GM23248 (cell line): ENCODE results near the gene SLC37A1. TPM values are rescaled to one million over a fixed set of nuclear protein-coding genes. Genes with fewer than 3 reads are reported as not detected.

Experiments used
- DNase-seq: peaks from one replicate; pipeline ENCODE4 v3.0.0-alpha.2; 2015
- H2AFZ ChIP-seq: fragments of 200-600 bp; sonication (generic); 2 replicates; pipeline ENCODE4 v1.6.1; 2016; ENCODE audit warnings: antibody characterized with exemption
- H3F3A ChIP-seq: fragments of 200-600 bp; sonication (generic); 2 replicates; pipeline ENCODE4 v1.6.1; 2016; ENCODE audit warnings: mild to moderate bottlenecking, antibody characterized with exemption, mixed run types; ENCODE audit not compliant: insufficient read depth
- H3K27ac ChIP-seq: fragments of 200-600 bp; sonication (generic); 2 replicates; pipeline ENCODE4 v1.5.1; 2016; ENCODE audit warnings: mild to moderate bottlenecking
- H3K27me3 ChIP-seq: fragments of 200-600 bp; sonication (generic); replicated peaks from 2 replicates; pipeline ENCODE4 v1.6.1; 2016; ENCODE audit warnings: mild to moderate bottlenecking; ENCODE audit not compliant: insufficient read depth
- H3K36me3 ChIP-seq: fragments of 200-600 bp; sonication (generic); 2 replicates; pipeline ENCODE4 v1.6.1; 2016; ENCODE audit warnings: low read depth, mild to moderate bottlenecking
- H3K4me1 ChIP-seq: fragments of 200-600 bp; sonication (generic); 2 replicates; pipeline ENCODE4 v1.6.1; 2016; ENCODE audit warnings: mild to moderate bottlenecking; ENCODE audit not compliant: insufficient read depth
- H3K4me2 ChIP-seq: fragments of 200-600 bp; sonication (generic); one replicate; pipeline ENCODE4 v1.6.1; 2016; ENCODE audit warnings: mild to moderate bottlenecking; ENCODE audit not compliant: unreplicated experiment
- H3K4me3 ChIP-seq: fragments of 200-600 bp; sonication (generic); 2 replicates; pipeline ENCODE4 v1.5.1; 2016; ENCODE audit warnings: mild to moderate bottlenecking
- H3K79me2 ChIP-seq: fragments of 200-600 bp; sonication (generic); 2 replicates; pipeline ENCODE4 v1.6.1; 2016; ENCODE audit warnings: mild to moderate bottlenecking; ENCODE audit not compliant: insufficient read depth
- H3K9ac ChIP-seq: fragments of 200-600 bp; sonication (generic); 2 replicates; pipeline ENCODE4 v1.6.1; 2016; ENCODE audit warnings: mild to moderate bottlenecking
- H3K9me2 ChIP-seq: fragments of 200-600 bp; sonication (generic); 2 replicates; pipeline ENCODE4 v1.6.1; 2016; ENCODE audit warnings: mixed run types, mild to moderate bottlenecking, moderate library complexity; ENCODE audit not compliant: insufficient read depth
- H3K9me3 ChIP-seq: fragments of 200-600 bp; sonication (generic); one replicate; pipeline ENCODE4 v1.6.1; 2017; ENCODE audit warnings: low read depth
- H4K20me1 ChIP-seq: fragments of 200-600 bp; sonication (generic); 2 replicates; pipeline ENCODE4 v1.6.0; 2016; ENCODE audit not compliant: insufficient read depth
- EZH2 ChIP-seq: fragments of 200-600 bp; sonication (generic); IDR thresholded peaks from 2 replicates; pipeline ENCODE4 v1.6.1; 2018; ENCODE audit warnings: antibody characterized with exemption, mild to moderate bottlenecking; ENCODE audit not compliant: insufficient read depth, poor library complexity, severe bottlenecking
- EZH2phosphoT487 ChIP-seq: fragments of 200-600 bp; sonication (generic); IDR thresholded peaks from 2 replicates; pipeline ENCODE4 v1.6.1; 2018; ENCODE audit warnings: antibody characterized with exemption, moderate library complexity, mild to moderate bottlenecking, low read depth; ENCODE audit not compliant: insufficient read depth
- WGBS, 2 experiments: methylation state at CpG; one replicate each; pipeline ENCODE4 v1.1.6; 2015 to 2017; ENCODE audit warnings: low lambda C conversion rate in 2 of 2, low coverage in 1 of 2; ENCODE audit errors: missing lambda C conversion rate in 2 of 2; 5-methylcytosine and 5-hydroxymethylcytosine counted together
- in situ Hi-C: fragments of 300-500 bp; cut with MboI; formaldehyde crosslinking; loops from 2 replicates; pipeline ENCODE4 v1.15.0; 2020
- polyA plus RNA-seq: library from polyadenylated mRNA; unstranded; fragments of >200 nt; fragmentation: Nextera tagmentation; extraction: Ambion mirVana; gene quantifications from 2 replicates; pipeline ENCODE4 v1.2.1, GENCODE V29; 2016
- total RNA-seq: library from RNA; depleted of rRNA; stranded (reverse); fragments of >200 nt; shearing (Covaris generic); gene quantifications from 2 replicates; pipeline ENCODE4 v1.2.3, GENCODE V29; 2014

SLC37A1 gene
- total and polyA plus RNA-seq, 2 experiments from 2014 or later, result not detected

GRCh38 chr21:42531771-42532170 lies 18.1 kb downstream of the SLC37A1 start:
- in situ Hi-C loops, result no loop called here

GRCh38 chr21:42532466-42533181 lies 19.0 kb downstream of the SLC37A1 start:
- Histone ChIP-seq H4K20me1 (no peaks in the 10 kb centered on the region), H3K4me2 (no peak overlapping the region), H3K79me2 (no peaks in the 10 kb centered on the region), H3K9me3 (no peaks in the 10 kb centered on the region), H3K9me2 (no peaks in the 10 kb centered on the region), H3K4me3 (no peak overlapping the region), H3K27me3 (no peaks in the 10 kb centered on the region; the same call in 1 of the 2 replicates), H3K4me1 (no peaks in the 10 kb centered on the region), H3K27ac (no peak overlapping the region), H3F3A (no peaks in the 10 kb centered on the region), H3K36me3 (no peaks in the 10 kb centered on the region), H2AFZ (no peak overlapping the region), H3K9ac (no peak overlapping the region)
- no peak for TF ChIP-seq EZH2
- TF ChIP-seq EZH2phosphoT487, result no peak
- in situ Hi-C loops, result no loop called here
- WGBS, 2 experiments, result 65% methylated on average over 18 of the region's 18 CpGs
- no peak for DNase-seq

More at GRCh38 chr21:42531771-42532170, 18.1 kb downstream of the SLC37A1 start:
- no peak overlapping the region for H3K4me2 ChIP-seq
- H3K79me2 ChIP-seq, result no peaks in the 10 kb centered on the region
- no peak overlapping the region for H3K27ac ChIP-seq
- no peak overlapping the region for H3K9ac ChIP-seq
- H3K4me1 ChIP-seq, result no peaks in the 10 kb centered on the region
- H4K20me1 ChIP-seq, result no peaks in the 10 kb centered on the region
- no peak overlapping the region for H2AFZ ChIP-seq
- WGBS, 2 experiments, result 61 to 71% methylated on average over 8 of the region's 8 CpGs
- no peaks in the 10 kb centered on the region for H3K9me3 ChIP-seq
- TF ChIP-seq EZH2 (no peak), EZH2phosphoT487 (no peak)
- no peak overlapping the region for H3K4me3 ChIP-seq
- H3K27me3 ChIP-seq, result no peaks in the 10 kb centered on the region; the same call in 1 of the 2 replicates
- H3K9me2 ChIP-seq, result no peaks in the 10 kb centered on the region
- DNase-seq, result no peak
- no peaks in the 10 kb centered on the region for H3K36me3 ChIP-seq
- no peaks in the 10 kb centered on the region for H3F3A ChIP-seq

GRCh38 chr21:42533306-42533962 lies 19.8 kb downstream of the SLC37A1 start:
- Histone ChIP-seq H3K79me2 (no peaks in the 10 kb centered on the region), H4K20me1 (no peaks in the 10 kb centered on the region), H3K4me1 (no peaks in the 10 kb centered on the region), H3K9me2 (no peaks in the 10 kb centered on the region), H3K9ac (no peak overlapping the region), H3K27ac (no peak overlapping the region), H3F3A (no peaks in the 10 kb centered on the region), H3K27me3 (no peaks in the 10 kb centered on the region; the same call in 1 of the 2 replicates), H3K4me3 (no peak overlapping the region), H2AFZ (no peak overlapping the region), H3K9me3 (no peaks in the 10 kb centered on the region), H3K4me2 (no peak overlapping the region), H3K36me3 (no peaks in the 10 kb centered on the region)
- WGBS, 2 experiments, result 73 to 77% methylated on average over 13 of the region's 13 CpGs
- no peak for TF ChIP-seq EZH2
- no peak for TF ChIP-seq EZH2phosphoT487
- no peak for DNase-seq
- in situ Hi-C loops, result no loop called here

DNA sequence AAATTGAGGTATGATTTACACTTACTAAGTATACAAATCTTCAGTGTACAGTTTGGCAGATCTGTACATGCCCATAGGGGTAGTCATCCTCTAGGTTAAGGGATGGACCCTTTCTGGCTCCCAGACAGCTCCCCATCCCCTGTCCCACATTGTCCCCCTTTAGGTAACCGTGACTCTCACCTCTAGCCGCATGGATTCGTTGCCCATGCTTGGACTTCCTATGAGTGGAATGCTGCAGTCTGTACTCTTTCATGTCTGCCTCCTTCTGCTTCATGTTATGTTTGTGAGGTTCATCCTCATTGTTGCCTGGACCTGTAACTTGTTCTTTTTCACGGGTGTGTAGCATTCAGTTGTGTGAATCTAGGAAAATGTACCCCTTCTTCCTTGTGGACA lies 20.3 kb downstream of the SLC37A1 start:
- Histone ChIP-seq H3K9me3 (no peaks in the 10 kb centered on the region), H3K27ac (no peak overlapping the region), H3K4me3 (no peak overlapping the region), H4K20me1 (no peaks in the 10 kb centered on the region), H3K4me2 (no peak overlapping the region), H2AFZ (no peak overlapping the region), H3K9me2 (no peaks in the 10 kb centered on the region), H3F3A (no peaks in the 10 kb centered on the region), H3K27me3 (peaks cover 5% of the 10 kb centered on the region), H3K4me1 (no peaks in the 10 kb centered on the region), H3K36me3 (no peaks in the 10 kb centered on the region), H3K79me2 (no peaks in the 10 kb centered on the region), H3K9ac (no peak overlapping the region)
- no peak for TF ChIP-seq EZH2
- TF ChIP-seq EZH2phosphoT487, result no peak
- in situ Hi-C loops, result no loop called here
- 60 to 66% methylated on average over 4 of the region's 4 CpGs for WGBS, 2 experiments
- DNase-seq, result no peak
